ENCODE results near the gene YBX1. TPM values are rescaled to one million over a fixed set of nuclear protein-coding genes. Genes with fewer than 3 reads are reported as not detected.

Gene YBX1
- total RNA-seq, 1 experiment from 2014 or later, result 1,492 TPM

GRCh38 chr1:42732126-42732680, 50.0 kb downstream of the YBX1 start:
- no peak for DNase-seq (ENCODE audit: low spot score)
- in situ Hi-C loops (cut with HindIII; ENCODE audit: low sequenced_read_pairs), result no loop called here

GRCh38 chr1:42733415-42734200, 51.4 kb downstream of the YBX1 start:
- in situ Hi-C loops (cut with HindIII; ENCODE audit: low sequenced_read_pairs), result no loop called here
- no peak for DNase-seq (ENCODE audit: low spot score)

- no peak for DNase-seq (ENCODE audit: low spot score)
- in situ Hi-C loops (cut with HindIII; ENCODE audit: low sequenced_read_pairs), result no loop called here
These were observed 52.2 kb downstream of the YBX1 start for GRCh38 chr1:42734201-42735035.

GRCh38 chr1:42735056-42735455, 52.8 kb downstream of the YBX1 start:
- DNase-seq (ENCODE audit: low spot score), result no peak
- in situ Hi-C loops (cut with HindIII; ENCODE audit: low sequenced_read_pairs), result no loop called here

- in situ Hi-C loops (cut with HindIII; ENCODE audit: low sequenced_read_pairs), result no loop called here
- no peak for DNase-seq (ENCODE audit: low spot score)
These were observed 53.4 kb downstream of the YBX1 start for GRCh38 chr1:42735477-42736105.

- in situ Hi-C loops (cut with HindIII; ENCODE audit: low sequenced_read_pairs), result no loop called here
- no peak for DNase-seq (ENCODE audit: low spot score)
These were observed 53.9 kb downstream of the YBX1 start for GRCh38 chr1:42736152-42736551.

- in situ Hi-C loops (cut with HindIII; ENCODE audit: low sequenced_read_pairs), result no loop called here
- no peak for DNase-seq (ENCODE audit: low spot score)
These were observed 54.5 kb downstream of the YBX1 start for GRCh38 chr1:42736571-42737200.

GRCh38 chr1:42737257-42737656, 55.0 kb downstream of the YBX1 start:
- in situ Hi-C loops (cut with HindIII; ENCODE audit: low sequenced_read_pairs), result no loop called here

GRCh38 chr1:42737986-42738677, 55.9 kb downstream of the YBX1 start:
- in situ Hi-C loops (cut with HindIII; ENCODE audit: low sequenced_read_pairs), result no loop called here

More at GRCh38 chr1:42737257-42737656, 55.0 kb downstream of the YBX1 start:
- peak; percentile 69 for DNase-seq (ENCODE audit: low spot score)

GRCh38 chr1:42738678-42739226, 56.5 kb downstream of the YBX1 start:
- DNase-seq (ENCODE audit: low spot score), result no peak
- in situ Hi-C loops (cut with HindIII; ENCODE audit: low sequenced_read_pairs), result no loop called here

More at GRCh38 chr1:42737986-42738677, 55.9 kb downstream of the YBX1 start:
- no peak for DNase-seq (ENCODE audit: low spot score)

GRCh38 chr1:42739753-42740700, 57.8 kb downstream of the YBX1 start, which contains the start of gene CLDN19:
CLDN19 (minus strand) TSS chr1:42740236; CDS start chr1:42740063, 173 bp downstream.
- in situ Hi-C loops (cut with HindIII; ENCODE audit: low sequenced_read_pairs), result no loop called here

GRCh38 chr1:42740851-42741580, 58.8 kb downstream of the YBX1 start:
- DNase-seq (ENCODE audit: low spot score), result no peak
- in situ Hi-C loops (cut with HindIII; ENCODE audit: low sequenced_read_pairs), result no loop called here

More at GRCh38 chr1:42739753-42740700, 57.8 kb downstream of the YBX1 start, which contains the start of gene CLDN19:
- DNase-seq (ENCODE audit: low spot score), result no peak

GRCh38 chr1:42741706-42742105, 59.5 kb downstream of the YBX1 start:
- in situ Hi-C loops (cut with HindIII; ENCODE audit: low sequenced_read_pairs), result no loop called here
- no peak for DNase-seq (ENCODE audit: low spot score)

- in situ Hi-C loops (cut with HindIII; ENCODE audit: low sequenced_read_pairs), result no loop called here
- no peak for DNase-seq (ENCODE audit: low spot score)
These were observed 59.9 kb downstream of the YBX1 start for GRCh38 chr1:42742141-42742540.

GRCh38 chr1:42742617-42743316, 60.5 kb downstream of the YBX1 start:
- no peak for DNase-seq (ENCODE audit: low spot score)
- in situ Hi-C loops (cut with HindIII; ENCODE audit: low sequenced_read_pairs), result no loop called here

Data from G401 (cell line).